ENCODE measurements around the gene PYY. TPM values are rescaled to one million over a fixed set of nuclear protein-coding genes. Genes with fewer than 3 reads are reported as not detected.
"Not testable (repeated sequence)": the region's sequence is repeated elsewhere in the genome, so short reads cannot be mapped to it uniquely, and the experiment has no call there.

The PYY gene
- not detected for total RNA-seq

- ChIA-PET CTCF (interaction anchor here (0.8 kb wide), 1 partner anchor 10 kb away, joined by 3 read pairs; no protein-coding TSS in a partner anchor), POLR2A (no interaction called here)
Observed at GRCh38 chr17:43953746-43954145, at the start of gene PYY. Gene PYY (minus strand): TSS chr17:43953940. CDS start chr17:43953483, 457 bp downstream.

DNA sequence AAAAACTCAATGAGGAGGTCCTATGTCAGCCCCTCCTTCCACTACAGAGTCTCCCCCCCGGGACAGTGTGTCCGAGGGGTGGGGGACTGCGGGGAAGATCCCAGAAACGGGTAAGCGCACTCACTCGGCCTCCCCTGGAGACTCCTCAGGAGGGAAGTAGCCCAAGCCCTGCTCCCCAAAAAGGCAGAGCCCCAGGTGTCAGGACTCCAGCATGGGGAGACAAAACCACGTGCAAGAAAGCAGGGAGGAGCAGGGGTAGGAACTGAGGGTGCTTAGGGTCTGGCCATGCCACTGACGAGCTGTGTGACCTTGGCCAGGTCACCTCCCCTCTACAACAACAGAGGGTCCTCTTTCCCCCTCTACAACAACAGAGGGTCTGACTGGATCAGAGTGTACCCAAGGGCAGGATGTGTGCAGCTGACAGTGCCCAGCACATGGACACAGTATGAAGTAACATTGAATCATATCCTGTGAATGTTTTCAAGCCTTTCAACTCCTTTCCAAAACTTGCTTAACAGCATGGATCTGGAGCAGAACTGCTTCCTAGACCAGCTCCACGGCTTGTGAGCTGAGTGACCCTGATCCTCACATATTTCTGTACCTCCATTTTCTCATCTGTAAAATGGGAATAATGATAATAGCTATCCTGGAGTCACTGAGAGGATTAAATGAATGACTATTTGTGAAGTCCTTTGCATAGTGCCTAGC is 48.6 kb upstream of the PYY start:
- CTCF ChIA-PET: interaction anchor here (1.1 kb wide), 1 partner anchor 9 kb away, joined by 3 read pairs; no protein-coding TSS in a partner anchor
- POLR2A ChIA-PET: no interaction called here

GRCh38 chr17:44001461-44001920 is 47.8 kb upstream of the PYY start:
- ChIA-PET CTCF (no interaction called here), POLR2A (no interaction called here)

- ChIA-PET CTCF (no interaction called here), POLR2A (no interaction called here)
Observed at GRCh38 chr17:44000871-44001460, 47.2 kb upstream of the PYY start.

- ChIA-PET CTCF (interaction anchor here (0.9 kb wide), 1 partner anchor 57 kb away, joined by 3 read pairs; no protein-coding TSS in a partner anchor), POLR2A (no interaction called here)
Observed at GRCh38 chr17:44000141-44000860, 46.6 kb upstream of the PYY start.

DNA sequence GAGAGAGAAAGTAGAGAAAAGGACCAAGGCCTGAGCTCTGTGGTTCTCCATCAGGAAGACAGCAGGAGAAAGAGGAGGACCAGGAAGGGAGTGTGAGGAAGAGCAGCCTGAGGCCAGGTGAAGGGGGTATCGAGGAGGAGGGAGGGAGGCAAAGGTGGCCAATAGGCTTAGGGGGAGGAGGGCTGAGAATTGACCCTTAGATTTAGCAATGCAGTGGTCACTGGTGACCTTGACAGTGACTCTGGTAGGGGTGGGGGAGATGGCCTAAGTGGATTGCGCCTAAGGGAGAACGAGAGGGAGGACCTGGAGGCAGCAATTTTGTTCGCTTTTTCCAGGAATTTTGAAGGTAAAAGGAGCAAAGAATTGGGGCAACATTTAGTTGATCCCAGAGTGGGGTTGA is 45.3 kb upstream of the PYY start:
- CTCF ChIA-PET: interaction anchor here (0.9 kb wide), 1 partner anchor 42 kb away, joined by 3 read pairs; no protein-coding TSS in a partner anchor

DNA sequence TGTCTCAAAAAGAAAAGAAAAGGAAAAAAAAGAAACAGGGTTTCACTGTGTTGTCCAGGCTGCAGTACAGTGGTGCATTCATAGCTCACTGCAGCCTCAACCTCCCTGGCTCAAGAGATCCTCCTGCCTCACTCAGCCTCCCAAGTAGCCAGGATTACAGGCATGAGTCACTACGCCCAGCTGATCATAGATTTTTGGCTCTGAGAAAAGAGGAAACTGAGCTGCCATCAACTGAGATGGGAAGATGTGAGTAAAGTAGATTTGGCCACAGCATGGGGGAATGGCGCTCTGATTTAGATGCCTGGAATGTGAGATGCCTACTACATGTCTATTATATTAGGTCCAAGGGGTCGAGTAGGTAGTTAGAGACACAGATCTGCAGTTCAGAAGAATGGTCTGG is 44.8 kb upstream of the PYY start:
- ChIA-PET POLR2A (no interaction called here), CTCF (interaction anchor here (0.6 to 0.9 kb wide), 2 partner anchors 43 to 64 kb away, joined by 3 to 4 read pairs; no protein-coding TSS in a partner anchor)

More for the DNA sequence above, 45.3 kb upstream of the PYY start:
- POLR2A ChIA-PET: interaction anchor here (0.6 kb wide), 1 partner anchor 73 kb away, joined by 3 read pairs; no protein-coding TSS in a partner anchor

GRCh38 chr17:43997180-43997579 is 43.4 kb upstream of the PYY start:
- CTCF ChIA-PET: interaction anchor here (0.5 to 2.7 kb wide), 4 partner anchors 44 to 1008 kb away, joined by 3 to 11 read pairs (median 3); no protein-coding TSS in a partner anchor
- POLR2A ChIA-PET: not testable (repeated sequence)

DNA sequence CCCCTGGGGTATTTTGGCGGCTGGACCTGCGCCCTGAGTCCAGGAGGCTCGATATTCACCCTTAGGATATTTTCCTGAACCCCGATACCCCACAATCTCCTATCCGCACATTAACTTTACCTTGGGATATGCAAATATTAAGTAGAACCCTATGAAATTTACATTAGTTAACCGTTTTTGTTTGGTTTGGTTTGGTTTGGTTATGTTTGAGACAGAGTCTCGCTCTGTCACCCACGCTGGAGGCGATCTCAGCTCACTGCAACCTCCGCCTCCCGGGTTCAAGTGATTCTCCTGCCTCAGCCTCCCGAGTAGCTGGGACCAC is 41.4 kb upstream of the PYY start:
- CTCF ChIA-PET: interaction anchor here (1.2 to 2.7 kb wide), 4 partner anchors 9 to 117 kb away, joined by 3 to 11 read pairs (median 7); partner anchors contain the start of gene NAGS
- POLR2A ChIA-PET: no interaction called here

DNA sequence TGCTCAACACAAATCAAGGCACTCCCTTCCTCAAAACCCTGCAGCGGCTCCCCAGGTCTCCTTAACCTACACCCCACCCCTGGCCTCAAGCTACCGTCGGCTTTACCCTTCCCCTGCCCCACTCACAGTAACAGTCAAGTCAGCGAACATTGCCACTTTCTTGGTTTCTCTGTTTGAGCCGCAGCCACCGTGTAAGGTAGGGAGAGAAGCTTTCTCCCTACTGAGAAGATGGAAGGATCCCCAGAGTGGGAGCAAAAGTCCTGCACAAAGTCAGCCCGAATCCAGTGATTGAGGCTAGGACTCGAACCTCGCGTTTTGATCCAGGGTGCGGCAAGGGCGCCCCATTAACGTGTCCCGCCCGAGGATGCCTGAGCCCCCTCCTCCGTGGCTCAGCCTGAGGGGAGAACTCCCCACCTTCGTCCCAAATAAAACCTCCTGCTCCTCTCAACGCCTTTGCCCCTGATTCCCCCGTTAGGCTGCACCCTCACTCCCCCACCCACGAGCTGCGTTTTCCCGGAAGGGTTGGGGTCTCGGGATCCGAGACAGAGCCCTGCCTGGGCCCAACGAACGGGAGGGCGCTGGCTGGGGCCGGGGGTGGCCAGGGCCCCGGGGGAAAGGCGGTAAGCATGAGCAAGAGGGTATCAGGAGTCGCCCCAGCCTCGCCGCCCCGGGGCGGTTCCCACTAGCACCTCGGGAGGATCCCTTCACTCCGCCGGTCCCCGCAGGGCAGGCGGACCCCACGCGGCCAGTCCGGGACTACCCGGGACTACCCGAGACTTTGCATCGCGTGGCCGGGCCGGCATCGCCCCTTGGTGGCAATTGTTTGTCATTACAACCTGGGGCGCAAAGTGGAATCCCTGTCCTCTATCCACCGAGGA is 40.8 kb upstream of the PYY start:
- CTCF ChIA-PET: interaction anchor here (1.0 to 2.1 kb wide), 6 partner anchors 10 to 51 kb away, joined by 3 to 10 read pairs (median 4); partner anchors contain the start of genes NAGS and TMEM101

DNA sequence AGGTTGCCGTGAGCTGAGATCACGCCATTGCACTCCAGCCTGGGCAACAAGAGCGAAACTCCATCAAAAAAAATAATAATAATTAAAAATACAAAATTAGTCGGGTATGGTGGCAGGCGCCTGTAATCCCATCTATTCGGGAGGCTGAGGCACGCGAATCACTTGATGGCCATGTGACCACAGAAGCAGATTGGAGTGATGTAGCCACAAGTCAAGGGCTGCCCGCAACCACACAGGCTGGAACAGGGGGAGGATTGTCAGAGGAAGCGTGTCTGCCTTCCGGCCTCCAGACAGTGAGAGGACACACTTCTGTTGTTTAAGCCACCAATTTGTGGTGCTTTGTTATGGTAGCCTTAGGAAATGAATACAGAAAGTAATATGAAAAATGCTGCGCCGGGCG is 38.9 kb upstream of the PYY start:
- ChIA-PET CTCF (interaction anchor here (2.3 kb wide), 1 partner anchor 114 kb away, joined by 6 read pairs; no protein-coding TSS in a partner anchor), POLR2A (no interaction called here)

More for the DNA sequence above, 40.8 kb upstream of the PYY start:
- POLR2A ChIA-PET: no interaction called here

DNA sequence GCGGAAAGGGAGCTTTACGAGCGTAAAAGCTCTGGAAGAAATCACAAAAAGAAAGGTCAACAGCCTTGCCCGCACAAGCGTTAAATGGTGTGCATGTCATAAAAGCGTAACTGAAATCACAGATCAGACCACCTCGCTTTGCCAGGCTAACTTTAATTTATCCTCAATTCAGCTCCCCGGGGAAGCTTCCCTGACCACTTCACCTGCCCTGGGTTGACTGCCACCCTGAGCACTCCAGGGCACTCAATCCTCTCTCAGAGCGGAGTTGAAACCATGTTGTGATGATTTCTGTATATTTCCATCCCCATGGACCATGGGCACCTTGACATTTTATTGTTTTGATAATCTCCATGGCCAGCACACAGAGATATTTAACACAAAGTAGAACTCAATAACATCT is 34.6 kb upstream of the PYY start:
- CTCF ChIA-PET: interaction anchor here (0.6 to 1.0 kb wide), 3 partner anchors 44 to 186 kb away, joined by 3 read pairs; no protein-coding TSS in a partner anchor
- POLR2A ChIA-PET: no interaction called here

DNA sequence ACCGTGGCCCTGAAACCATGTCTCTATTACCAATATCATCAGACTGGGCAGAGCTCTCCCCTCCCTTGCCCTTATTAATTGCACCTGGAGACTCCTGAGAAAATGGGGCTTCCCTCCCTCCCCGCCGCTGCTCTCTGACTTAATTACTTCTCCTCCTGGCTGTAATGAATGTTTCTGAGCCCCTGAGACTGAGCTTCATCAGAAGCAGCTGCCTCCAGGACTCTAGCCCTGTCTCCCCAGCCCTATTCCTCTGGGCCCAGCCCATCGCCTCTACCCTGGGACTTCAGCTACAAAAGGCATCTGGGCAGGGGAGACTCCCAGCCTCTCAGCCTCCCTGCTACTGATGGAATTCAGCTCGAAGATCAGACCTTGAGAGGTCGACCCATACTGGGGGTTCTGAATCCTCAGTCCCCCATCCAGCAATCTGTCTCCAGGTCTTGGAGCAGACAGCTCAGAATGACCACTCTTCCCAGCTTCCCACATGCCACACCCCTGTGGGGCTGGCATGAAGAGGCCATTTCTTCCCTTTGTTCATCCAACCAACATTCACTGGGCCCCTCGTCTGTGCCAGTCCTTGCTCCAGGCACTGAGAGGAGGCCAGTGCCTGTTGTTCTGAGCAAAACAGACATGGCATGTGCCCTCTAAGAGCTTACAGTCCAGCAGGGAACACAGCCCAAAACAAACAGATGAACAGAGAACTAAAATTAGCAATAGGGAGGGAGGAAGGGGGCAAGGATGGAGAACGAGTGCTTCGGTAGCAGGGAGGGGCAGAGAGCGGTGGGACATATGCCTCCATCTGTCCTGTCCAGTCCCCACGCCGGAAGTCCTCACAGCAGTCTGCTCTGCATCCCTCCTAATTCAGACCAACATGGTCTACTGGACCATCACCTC is 33.6 kb upstream of the PYY start:
- CTCF ChIA-PET: interaction anchor here (1.0 kb wide), 1 partner anchor 43 kb away, joined by 3 read pairs; no protein-coding TSS in a partner anchor
- POLR2A ChIA-PET: no interaction called here

DNA sequence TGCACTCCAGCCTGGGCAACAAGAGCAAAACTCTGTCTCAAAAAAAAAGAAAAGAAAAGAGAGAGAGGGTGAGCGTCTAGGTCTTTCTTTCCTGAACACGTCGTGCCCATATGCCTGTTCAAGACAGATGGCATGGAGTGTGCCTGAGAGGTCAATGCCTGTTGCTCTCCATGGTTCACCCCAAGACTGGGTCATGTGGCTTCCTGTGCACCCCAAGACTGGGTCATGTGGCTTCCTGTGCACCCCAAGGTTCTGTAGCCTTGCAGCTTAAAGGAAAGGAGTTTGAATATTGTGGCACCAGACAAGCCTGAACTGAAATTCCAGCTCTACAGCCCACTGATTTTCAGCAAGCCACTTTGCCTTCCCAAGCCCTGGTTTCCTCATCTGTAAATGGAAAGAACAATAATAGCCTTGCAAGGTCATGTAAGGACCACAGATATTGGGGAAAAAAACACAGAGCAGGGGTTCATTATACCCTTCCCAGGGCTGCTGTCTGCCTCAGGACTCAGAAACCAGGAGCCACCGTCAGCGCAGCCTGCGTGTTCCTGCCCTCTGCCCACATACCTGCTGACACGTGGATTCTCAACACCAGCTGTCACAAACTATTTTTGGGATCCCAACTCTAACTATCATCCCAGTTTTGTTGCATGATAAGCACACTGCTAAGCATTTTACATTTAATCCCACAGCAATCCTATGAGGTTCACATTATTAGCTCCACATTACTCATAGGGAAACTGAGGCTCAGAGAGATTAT is 32.7 kb upstream of the PYY start:
- ChIA-PET POLR2A (no interaction called here), CTCF (no interaction called here)

- POLR2A ChIA-PET: no interaction called here
- CTCF ChIA-PET: interaction anchor here (1.2 kb wide), 1 partner anchor 106 kb away, joined by 3 read pairs; no protein-coding TSS in a partner anchor
Observed at GRCh38 chr17:43984521-43984920, 30.8 kb upstream of the PYY start.

GRCh38 chr17:43983515-43984411 is 30.0 kb upstream of the PYY start:
- CTCF ChIA-PET: interaction anchor here (0.8 to 1.7 kb wide), 6 partner anchors 10 to 106 kb away, joined by 3 to 8 read pairs (median 4); no protein-coding TSS in a partner anchor
- POLR2A ChIA-PET: no interaction called here
